GM06990 (cell line): ENCODE results near the gene AP2A1.

ENCODE experiments used
- DNase-seq: peaks from one replicate; pipeline ENCODE4 v3.0.0-alpha.2; 2011; ENCODE audit not compliant: insufficient read length; ENCODE audit errors: extremely low read depth
- H3K27me3 ChIP-seq: replicated peaks from 2 replicates; pipeline ENCODE4 v1.6.0; 2011; ENCODE audit warnings: low read length; ENCODE audit not compliant: control insufficient read depth, insufficient read depth
- H3K36me3 ChIP-seq: 2 replicates; pipeline ENCODE4 v1.5.1; 2011; ENCODE audit warnings: low read length; ENCODE audit not compliant: control insufficient read depth, insufficient read depth
- H3K4me3 ChIP-seq: replicated peaks from 2 replicates; pipeline ENCODE4 v1.5.1; 2011; ENCODE audit warnings: low read depth, mild to moderate bottlenecking, control low read depth, low read length
- CTCF ChIP-seq: IDR thresholded peaks from 2 replicates; pipeline ENCODE4 v1.5.1; 2011; ENCODE audit warnings: low read length, control low read depth, mild to moderate bottlenecking, inconsistent platforms; ENCODE audit not compliant: insufficient read depth, poor library complexity, severe bottlenecking

Gene AP2A1

GRCh38 chr19:49772850-49773432 lies 6.1 kb downstream of the AP2A1 start:
- DNase-seq = no peak
- Histone ChIP-seq H3K36me3 (peaks cover 4% of the 10 kb centered on the region), H3K4me3 (no peak overlapping the region), H3K27me3 (no peaks in the 10 kb centered on the region)
- TF ChIP-seq CTCF = no peak

GRCh38 chr19:49773663-49774350 lies 7.0 kb downstream of the AP2A1 start:
- H3K36me3 ChIP-seq = peaks cover 4% of the 10 kb centered on the region
- DNase-seq = no peak
- H3K27me3 ChIP-seq = no peaks in the 10 kb centered on the region
- no peak for TF ChIP-seq CTCF
- no peak overlapping the region for H3K4me3 ChIP-seq

- Histone ChIP-seq H3K27me3 (no peaks in the 10 kb centered on the region), H3K4me3 (no peak overlapping the region), H3K36me3 (peaks cover 4% of the 10 kb centered on the region)
- no peak for DNase-seq
- TF ChIP-seq CTCF = no peak
Measured at GRCh38 chr19:49774969-49775368, 8.2 kb downstream of the AP2A1 start.

GRCh38 chr19:49775742-49776370 lies 9.1 kb downstream of the AP2A1 start:
- no peak for DNase-seq
- peaks cover 4% of the 10 kb centered on the region for H3K36me3 ChIP-seq
- no peak for TF ChIP-seq CTCF
- H3K4me3 ChIP-seq = no peak overlapping the region
- H3K27me3 ChIP-seq = no peaks in the 10 kb centered on the region

- no peaks in the 10 kb centered on the region for H3K27me3 ChIP-seq
- no peak overlapping the region for H3K4me3 ChIP-seq
- H3K36me3 ChIP-seq = peaks cover 4% of the 10 kb centered on the region
- no peak for TF ChIP-seq CTCF
- DNase-seq = no peak
Measured at GRCh38 chr19:49776371-49776764, 9.6 kb downstream of the AP2A1 start.
